HT-29 (cell line): ENCODE data around the gene LAMA1. TPM values are rescaled to one million over a fixed set of nuclear protein-coding genes. Genes with fewer than 3 reads are reported as not detected.

Experiments
- DNase-seq: peaks from one replicate; pipeline ENCODE4 v3.0.0-alpha.2; 2015; ENCODE audit warnings: low spot score
- total RNA-seq: library from RNA; depleted of rRNA; stranded (reverse); fragments of >200 nt; shearing (Covaris generic); gene quantifications from 2 replicates; pipeline ENCODE4 v1.2.3, GENCODE V29; 2014

Gene LAMA1
- total RNA-seq, 1 experiment from 2014 or later: not detected

GRCh38 chr18:6983366-6983765 lies 134.2 kb downstream of the LAMA1 start:
- no peak for DNase-seq

- DNase-seq: no peak
Measured at GRCh38 chr18:6982398-6982797, 135.2 kb downstream of the LAMA1 start.

GRCh38 chr18:6980363-6980762 lies 137.2 kb downstream of the LAMA1 start:
- no peak for DNase-seq

GRCh38 chr18:6979954-6980353 lies 137.6 kb downstream of the LAMA1 start:
- no peak for DNase-seq

- DNase-seq: no peak
Measured at GRCh38 chr18:6976935-6977334, 140.7 kb downstream of the LAMA1 start.

GRCh38 chr18:6975084-6975483 lies 142.5 kb downstream of the LAMA1 start:
- no peak for DNase-seq

GRCh38 chr18:6971823-6972478 lies 145.6 kb downstream of the LAMA1 start:
- DNase-seq: no peak

- no peak for DNase-seq
Measured at GRCh38 chr18:6963452-6964097, 154.0 kb downstream of the LAMA1 start.

GRCh38 chr18:6962571-6963451 lies 154.8 kb downstream of the LAMA1 start:
- no peak for DNase-seq

GRCh38 chr18:6961331-6961730 lies 156.3 kb downstream of the LAMA1 start:
- DNase-seq: no peak

GRCh38 chr18:6960656-6961055 lies 156.9 kb downstream of the LAMA1 start:
- no peak for DNase-seq

- no peak for DNase-seq
Measured at GRCh38 chr18:6960124-6960523, 157.5 kb downstream of the LAMA1 start.

- no peak for DNase-seq
Measured at GRCh38 chr18:6959110-6959509, 158.5 kb downstream of the LAMA1 start.

- DNase-seq: no peak
Measured at GRCh38 chr18:6956999-6957398, 160.6 kb downstream of the LAMA1 start.

- no peak for DNase-seq
Measured at GRCh38 chr18:6956495-6956894, 161.1 kb downstream of the LAMA1 start.

GRCh38 chr18:6955304-6955703 lies 162.3 kb downstream of the LAMA1 start:
- no peak for DNase-seq

GRCh38 chr18:6954501-6954900 lies 163.1 kb downstream of the LAMA1 start:
- DNase-seq: no peak

- no peak for DNase-seq
Measured at GRCh38 chr18:6951336-6952090, 166.1 kb downstream of the LAMA1 start.

- DNase-seq: no peak
Measured at GRCh38 chr18:6950641-6951040, 167.0 kb downstream of the LAMA1 start.

GRCh38 chr18:6949800-6950586 lies 167.6 kb downstream of the LAMA1 start:
- DNase-seq: no peak
